ENCODE measurements around the gene SEC14L2.

- no peak for TF ChIP-seq CTCF (tag by site-specific recombination; IDR thresholded peaks at IDR 0.05)
- no peak for TF ChIP-seq ZNF529 (tag by site-specific recombination; IDR thresholded peaks at IDR 0.05; ENCODE audit: insufficient replicate concordance)
- no peak for TF ChIP-seq ZNF223 (tag by site-specific recombination; IDR thresholded peaks at IDR 0.05)
- TF ChIP-seq REST (tag by site-specific recombination; IDR thresholded peaks at IDR 0.05) = no peak
- TF ChIP-seq, protein P1, sequence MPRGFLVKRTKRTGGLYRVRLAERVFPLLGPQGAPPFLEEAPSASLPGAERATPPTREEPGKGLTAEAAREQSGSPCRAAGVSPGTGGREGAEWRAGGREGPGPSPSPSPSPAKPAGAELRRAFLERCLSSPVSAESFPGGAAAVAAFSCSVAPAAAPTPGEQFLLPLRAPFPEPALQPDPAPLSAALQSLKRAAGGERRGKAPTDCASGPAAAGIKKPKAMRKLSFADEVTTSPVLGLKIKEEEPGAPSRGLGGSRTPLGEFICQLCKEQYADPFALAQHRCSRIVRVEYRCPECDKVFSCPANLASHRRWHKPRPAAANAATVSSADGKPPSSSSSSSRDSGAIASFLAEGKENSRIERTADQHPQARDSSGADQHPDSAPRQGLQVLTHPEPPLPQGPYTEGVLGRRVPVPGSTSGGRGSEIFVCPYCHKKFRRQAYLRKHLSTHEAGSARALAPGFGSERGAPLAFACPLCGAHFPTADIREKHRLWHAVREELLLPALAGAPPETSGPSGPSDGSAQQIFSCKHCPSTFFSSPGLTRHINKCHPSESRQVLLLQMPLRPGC (tag by site-specific recombination; IDR thresholded peaks at IDR 0.05) = no peak
- TF ChIP-seq RBAK (tag by site-specific recombination; IDR thresholded peaks at IDR 0.05) = no peak
- no peak for TF ChIP-seq ZNF391 (tag by site-specific recombination; IDR thresholded peaks at IDR 0.05; ENCODE audit: borderline replicate concordance, low read depth)
- TF ChIP-seq, protein P2, sequence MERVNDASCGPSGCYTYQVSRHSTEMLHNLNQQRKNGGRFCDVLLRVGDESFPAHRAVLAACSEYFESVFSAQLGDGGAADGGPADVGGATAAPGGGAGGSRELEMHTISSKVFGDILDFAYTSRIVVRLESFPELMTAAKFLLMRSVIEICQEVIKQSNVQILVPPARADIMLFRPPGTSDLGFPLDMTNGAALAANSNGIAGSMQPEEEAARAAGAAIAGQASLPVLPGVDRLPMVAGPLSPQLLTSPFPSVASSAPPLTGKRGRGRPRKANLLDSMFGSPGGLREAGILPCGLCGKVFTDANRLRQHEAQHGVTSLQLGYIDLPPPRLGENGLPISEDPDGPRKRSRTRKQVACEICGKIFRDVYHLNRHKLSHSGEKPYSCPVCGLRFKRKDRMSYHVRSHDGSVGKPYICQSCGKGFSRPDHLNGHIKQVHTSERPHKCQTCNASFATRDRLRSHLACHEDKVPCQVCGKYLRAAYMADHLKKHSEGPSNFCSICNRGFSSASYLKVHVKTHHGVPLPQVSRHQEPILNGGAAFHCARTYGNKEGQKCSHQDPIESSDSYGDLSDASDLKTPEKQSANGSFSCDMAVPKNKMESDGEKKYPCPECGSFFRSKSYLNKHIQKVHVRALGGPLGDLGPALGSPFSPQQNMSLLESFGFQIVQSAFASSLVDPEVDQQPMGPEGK (tag by site-specific recombination; IDR thresholded peaks at IDR 0.05) = no peak
These were observed 38.3 kb upstream of the SEC14L2 start for GRCh38 chr22:30358541-30358940.

All from HEK293 (cell line).